H1 (cell line): ENCODE measurements around the gene B3GALNT1.

Experiments
- CREB1 ChIP-seq: IDR thresholded peaks from 2 replicates; pipeline ENCODE4 v1.6.1; 2012; ENCODE audit warnings: inconsistent platforms
- EZH2 ChIP-seq: fragments of 200-600 bp; sonication (generic); IDR thresholded peaks from 2 replicates; pipeline ENCODE4 v1.7.1; 2012; ENCODE audit warnings: low read depth, mild to moderate bottlenecking, moderate library complexity, low read length, inconsistent platforms; ENCODE audit not compliant: severe bottlenecking
- JUND ChIP-seq: IDR thresholded peaks from 2 replicates; pipeline ENCODE4 v1.6.1; 2011; ENCODE audit warnings: mild to moderate bottlenecking, improper control_type of control experiment, low read length
- PHF8 ChIP-seq: fragments of 200-600 bp; sonication (generic); conservative IDR thresholded peaks from 2 replicates; pipeline ENCODE4 v1.7.1; 2012; ENCODE audit warnings: low read depth, mild to moderate bottlenecking, inconsistent platforms, low read length, moderate library complexity
- POLR2A ChIP-seq, 2 experiments: IDR thresholded peaks; 1 replicate in 1 of 2; 2 replicates in 1 of 2; pipeline ENCODE4 v1.6.1; 2011; ENCODE audit warnings: low read depth in 2 of 2, low read length in 2 of 2, mild to moderate bottlenecking in 2 of 2; ENCODE audit errors: control extremely low read depth in 1 of 2
- SIX5 ChIP-seq: IDR thresholded peaks from 2 replicates; pipeline ENCODE4 v1.6.1; 2011; ENCODE audit warnings: mild to moderate bottlenecking, low read depth, low read length
- TEAD4 ChIP-seq: IDR thresholded peaks from 2 replicates; pipeline ENCODE4 v1.6.1; 2012; ENCODE audit warnings: low read depth, low read length, inconsistent platforms, mixed read lengths
- YY1 ChIP-seq: IDR thresholded peaks from 2 replicates; pipeline ENCODE4 v1.6.1; 2011; ENCODE audit warnings: low read depth, mild to moderate bottlenecking, low read length
- ZNF274 ChIP-seq: IDR thresholded peaks from 2 replicates; pipeline ENCODE4 v1.7.0; 2012; ENCODE audit warnings: low read length, borderline replicate concordance; ENCODE audit errors: extremely low read depth
- TF ChIP-seq, protein P1 (sequence below), 3 experiments: IDR thresholded peaks; 1 replicate in 2 of 3; 2 replicates in 1 of 3; pipeline versions ENCODE4 v1.5.1 to v1.6.1; 2011; ENCODE audit warnings: low read length in 3 of 3, mild to moderate bottlenecking in 3 of 3, inconsistent platforms in 2 of 3, low read depth in 1 of 3, moderate library complexity in 1 of 3; ENCODE audit not compliant: insufficient read depth in 1 of 3; ENCODE audit errors: control extremely low read depth in 1 of 3
- TF ChIP-seq, protein P2 (sequence below): IDR thresholded peaks from 2 replicates; pipeline ENCODE4 v1.6.1; 2011; ENCODE audit warnings: low read length, improper control_type of control experiment
- TF ChIP-seq, protein P3 (sequence below): IDR thresholded peaks from 2 replicates; pipeline ENCODE4 v1.6.1; 2012; ENCODE audit warnings: inconsistent platforms

- TF ChIP-seq, protein P1, sequence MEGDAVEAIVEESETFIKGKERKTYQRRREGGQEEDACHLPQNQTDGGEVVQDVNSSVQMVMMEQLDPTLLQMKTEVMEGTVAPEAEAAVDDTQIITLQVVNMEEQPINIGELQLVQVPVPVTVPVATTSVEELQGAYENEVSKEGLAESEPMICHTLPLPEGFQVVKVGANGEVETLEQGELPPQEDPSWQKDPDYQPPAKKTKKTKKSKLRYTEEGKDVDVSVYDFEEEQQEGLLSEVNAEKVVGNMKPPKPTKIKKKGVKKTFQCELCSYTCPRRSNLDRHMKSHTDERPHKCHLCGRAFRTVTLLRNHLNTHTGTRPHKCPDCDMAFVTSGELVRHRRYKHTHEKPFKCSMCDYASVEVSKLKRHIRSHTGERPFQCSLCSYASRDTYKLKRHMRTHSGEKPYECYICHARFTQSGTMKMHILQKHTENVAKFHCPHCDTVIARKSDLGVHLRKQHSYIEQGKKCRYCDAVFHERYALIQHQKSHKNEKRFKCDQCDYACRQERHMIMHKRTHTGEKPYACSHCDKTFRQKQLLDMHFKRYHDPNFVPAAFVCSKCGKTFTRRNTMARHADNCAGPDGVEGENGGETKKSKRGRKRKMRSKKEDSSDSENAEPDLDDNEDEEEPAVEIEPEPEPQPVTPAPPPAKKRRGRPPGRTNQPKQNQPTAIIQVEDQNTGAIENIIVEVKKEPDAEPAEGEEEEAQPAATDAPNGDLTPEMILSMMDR (IDR thresholded peaks at IDR 0.05; ENCODE audit: control extremely low read depth in 1 of 3, insufficient read depth in 1 of 3, low read depth in 1 of 3, low read length in 3 of 3), result no peak
- TF ChIP-seq, protein P2, sequence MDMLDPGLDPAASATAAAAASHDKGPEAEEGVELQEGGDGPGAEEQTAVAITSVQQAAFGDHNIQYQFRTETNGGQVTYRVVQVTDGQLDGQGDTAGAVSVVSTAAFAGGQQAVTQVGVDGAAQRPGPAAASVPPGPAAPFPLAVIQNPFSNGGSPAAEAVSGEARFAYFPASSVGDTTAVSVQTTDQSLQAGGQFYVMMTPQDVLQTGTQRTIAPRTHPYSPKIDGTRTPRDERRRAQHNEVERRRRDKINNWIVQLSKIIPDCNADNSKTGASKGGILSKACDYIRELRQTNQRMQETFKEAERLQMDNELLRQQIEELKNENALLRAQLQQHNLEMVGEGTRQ, result no peak
- TF ChIP-seq ZNF274 (no peak), EZH2 (no peak), JUND (no peak), TEAD4 (no peak), POLR2A (IDR thresholded peaks at IDR 0.05; ENCODE audit: control extremely low read depth in 1 of 2, low read depth in 2 of 2, low read length in 2 of 2) (no peak), YY1 (no peak), PHF8 (no peak), CREB1 (no peak), SIX5 (no peak)
- TF ChIP-seq, protein P3, sequence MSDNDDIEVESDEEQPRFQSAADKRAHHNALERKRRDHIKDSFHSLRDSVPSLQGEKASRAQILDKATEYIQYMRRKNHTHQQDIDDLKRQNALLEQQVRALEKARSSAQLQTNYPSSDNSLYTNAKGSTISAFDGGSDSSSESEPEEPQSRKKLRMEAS, result no peak
Observed at GRCh38 chr3:161072211-161072621, 32.9 kb downstream of the B3GALNT1 start.
